A204.1 (cell line): Measurements from ENCODE around the gene SMIM21.

Source experiments
- FAIRE-seq: peaks from 2 replicates; lab custom pipeline; 2012; peaks lifted over from hg19 to GRCh38; lab: Jason Lieb, UNC

Gene SMIM21

DNA sequence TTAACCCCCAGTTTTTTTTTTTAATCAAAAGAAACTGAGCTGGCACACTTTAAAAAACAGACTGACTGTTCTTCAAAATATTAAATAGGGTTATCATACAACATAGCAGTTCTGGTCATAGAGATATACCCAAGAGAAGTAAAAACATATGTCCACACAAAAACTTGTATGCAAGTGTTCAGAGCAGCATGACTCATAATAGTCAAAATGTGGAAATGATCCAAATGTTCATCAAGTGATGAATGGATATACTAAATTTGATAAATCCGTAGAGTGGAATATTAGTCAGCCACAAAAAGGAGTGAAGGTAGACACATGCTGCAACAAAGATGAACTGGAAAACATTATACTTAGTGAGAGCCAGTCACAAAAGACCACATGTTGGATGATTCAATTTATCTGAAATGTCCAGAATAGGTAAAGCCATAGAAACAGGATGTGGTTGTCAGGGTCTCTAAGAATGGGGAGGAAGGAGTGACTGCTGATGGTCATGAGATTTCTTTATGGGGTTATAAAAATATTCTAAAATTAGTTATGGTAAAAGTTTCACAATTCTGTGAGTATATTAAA lies 5.1 kb downstream of the SMIM21 start:
- no peak for FAIRE-seq

- FAIRE-seq: no peak
Measured at GRCh38 chr18:75421656-75422055, 5.8 kb downstream of the SMIM21 start.

DNA sequence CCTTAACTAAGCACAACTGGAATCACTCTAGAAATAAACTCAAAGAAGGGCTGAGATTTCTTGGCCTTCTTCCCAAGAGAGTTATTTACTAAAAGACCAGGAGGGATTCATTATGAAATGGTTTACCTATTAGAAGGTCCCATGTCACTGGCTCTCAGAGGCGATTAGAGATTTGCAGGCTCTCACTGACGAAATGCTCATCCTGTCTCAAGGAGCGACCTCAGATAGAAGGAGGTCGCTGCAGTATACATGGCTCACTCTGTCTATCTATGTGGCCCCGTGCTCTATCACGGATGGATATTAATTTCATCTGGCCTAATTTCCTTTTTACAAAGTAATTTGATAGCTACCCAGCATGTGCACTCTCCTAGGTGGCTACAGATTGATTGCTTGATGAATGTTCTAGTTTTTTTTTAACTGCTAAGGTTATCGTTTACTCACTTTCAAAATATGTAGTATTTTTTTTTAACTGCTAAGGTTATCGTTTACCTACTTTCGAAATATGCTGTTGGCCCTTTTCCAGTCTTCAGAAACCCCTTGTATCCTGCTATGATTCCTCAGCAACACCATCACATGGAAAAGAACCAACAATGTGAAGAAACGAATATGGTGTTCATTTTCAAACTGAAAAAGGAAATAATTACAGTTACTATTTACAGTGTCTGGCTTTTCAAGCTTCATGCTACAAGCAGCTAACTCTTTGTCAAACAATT lies 9.1 kb downstream of the SMIM21 start:
- no peak for FAIRE-seq

DNA sequence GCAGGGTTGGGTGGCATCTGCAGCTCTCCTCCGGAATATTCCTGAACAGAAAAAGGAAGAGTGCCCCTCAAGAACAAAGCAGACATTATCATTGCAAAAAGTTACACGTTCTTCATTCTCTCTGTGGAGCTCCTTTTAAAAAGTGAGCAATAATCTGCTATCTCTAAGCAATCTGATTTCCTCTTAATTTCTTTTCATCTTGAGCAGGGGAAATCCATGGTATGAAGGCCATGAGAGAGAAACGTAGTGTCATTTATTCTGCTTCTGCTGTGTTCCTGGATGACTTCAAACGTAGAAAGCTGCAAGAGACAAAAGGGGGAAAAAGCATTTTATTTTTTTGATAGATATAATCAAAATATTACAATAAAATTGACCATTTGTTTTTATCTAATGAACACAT lies 16.9 kb downstream of the SMIM21 start:
- no peak for FAIRE-seq

GRCh38 chr18:75409806-75410205 lies 17.7 kb downstream of the SMIM21 start:
- FAIRE-seq: no peak

DNA sequence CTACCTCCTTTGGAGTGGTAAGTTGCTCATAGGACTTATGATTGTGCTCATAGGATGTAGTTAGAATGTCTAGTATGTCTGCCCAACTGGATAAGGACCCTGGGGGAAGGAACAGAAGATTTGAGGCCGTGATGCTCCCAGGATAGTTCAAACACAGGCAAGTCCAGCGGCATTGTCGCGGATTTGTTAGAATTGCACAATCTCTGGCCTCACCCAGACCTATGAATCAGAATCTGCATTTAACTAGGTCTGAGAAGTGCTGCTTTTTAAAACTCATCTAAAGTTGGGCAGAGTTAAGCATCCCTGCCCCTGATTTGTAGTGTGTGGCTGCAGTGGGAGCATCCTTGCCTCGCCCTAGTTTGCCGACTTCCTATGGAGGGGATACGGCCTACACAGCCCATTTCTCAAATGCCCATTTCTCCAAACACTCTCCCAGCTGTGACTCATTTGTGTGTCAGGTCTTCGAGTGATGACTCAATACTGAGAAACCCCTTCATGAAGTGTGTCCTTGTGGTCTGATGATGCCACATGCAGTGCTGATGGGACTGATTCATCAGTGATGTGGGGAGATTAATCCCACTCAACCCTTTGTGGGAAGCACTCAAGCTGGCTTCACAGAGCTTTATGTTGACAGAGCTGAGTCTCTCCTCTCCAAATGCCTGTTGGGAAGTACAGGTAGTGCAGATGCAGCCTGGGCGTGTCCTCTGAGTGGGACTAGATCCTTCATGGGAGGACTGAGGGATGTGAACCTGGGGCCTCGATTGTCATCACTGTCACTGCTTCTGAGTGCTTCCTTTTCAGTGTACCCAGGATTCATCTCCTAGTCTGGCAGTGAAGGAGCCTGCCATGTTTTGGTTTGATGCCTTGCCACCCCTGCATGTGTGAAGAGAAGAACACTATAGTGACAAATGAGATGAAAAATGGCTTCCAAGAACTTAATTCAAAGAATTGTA lies 18.7 kb downstream of the SMIM21 start:
- no peak for FAIRE-seq

DNA sequence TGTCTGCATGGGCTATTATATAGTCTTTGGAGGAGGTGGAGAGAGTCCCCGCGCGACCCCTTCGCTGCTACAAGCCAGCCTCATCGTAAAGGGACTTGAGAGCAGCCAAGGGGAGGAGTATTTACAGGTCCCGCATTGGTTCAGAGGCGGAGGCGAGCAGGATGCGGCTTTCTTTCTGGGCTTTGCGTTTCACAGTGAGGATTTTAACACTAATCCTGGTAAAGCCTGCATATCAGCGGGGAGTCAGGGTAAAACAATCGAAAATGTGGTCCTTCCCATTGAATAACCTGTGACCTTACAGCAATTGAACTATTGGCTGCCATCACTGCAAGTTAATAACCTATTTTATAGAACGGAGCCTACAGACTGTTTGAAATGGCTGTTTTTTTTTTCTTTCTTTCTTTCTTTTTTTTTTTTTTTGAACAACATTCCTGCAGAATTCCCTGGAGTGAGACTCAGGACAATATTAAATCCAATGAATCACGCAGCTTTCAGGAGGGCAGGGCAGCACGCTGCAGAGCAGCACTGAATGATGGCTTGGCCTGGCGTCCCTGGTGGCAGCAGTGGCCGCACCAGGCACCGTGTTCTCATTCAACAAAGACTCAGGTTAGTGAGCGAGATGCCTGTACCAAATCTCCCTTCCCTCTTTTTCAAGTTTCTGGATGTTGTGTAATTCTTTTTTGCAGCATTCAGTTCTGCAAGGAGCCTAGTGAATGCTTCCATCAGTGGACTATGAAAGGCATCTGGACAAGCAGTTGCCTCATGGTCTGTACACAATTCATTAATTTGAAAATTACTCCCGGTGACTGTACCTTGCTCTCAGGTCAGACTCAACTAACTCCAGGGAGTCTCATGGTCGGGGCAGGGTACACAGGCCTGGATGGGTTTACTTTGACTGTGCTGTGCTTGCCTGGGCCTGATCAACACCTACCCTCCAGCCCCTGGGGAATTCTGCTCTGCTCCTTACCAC lies 19.8 kb downstream of the SMIM21 start:
- no peak for FAIRE-seq

DNA sequence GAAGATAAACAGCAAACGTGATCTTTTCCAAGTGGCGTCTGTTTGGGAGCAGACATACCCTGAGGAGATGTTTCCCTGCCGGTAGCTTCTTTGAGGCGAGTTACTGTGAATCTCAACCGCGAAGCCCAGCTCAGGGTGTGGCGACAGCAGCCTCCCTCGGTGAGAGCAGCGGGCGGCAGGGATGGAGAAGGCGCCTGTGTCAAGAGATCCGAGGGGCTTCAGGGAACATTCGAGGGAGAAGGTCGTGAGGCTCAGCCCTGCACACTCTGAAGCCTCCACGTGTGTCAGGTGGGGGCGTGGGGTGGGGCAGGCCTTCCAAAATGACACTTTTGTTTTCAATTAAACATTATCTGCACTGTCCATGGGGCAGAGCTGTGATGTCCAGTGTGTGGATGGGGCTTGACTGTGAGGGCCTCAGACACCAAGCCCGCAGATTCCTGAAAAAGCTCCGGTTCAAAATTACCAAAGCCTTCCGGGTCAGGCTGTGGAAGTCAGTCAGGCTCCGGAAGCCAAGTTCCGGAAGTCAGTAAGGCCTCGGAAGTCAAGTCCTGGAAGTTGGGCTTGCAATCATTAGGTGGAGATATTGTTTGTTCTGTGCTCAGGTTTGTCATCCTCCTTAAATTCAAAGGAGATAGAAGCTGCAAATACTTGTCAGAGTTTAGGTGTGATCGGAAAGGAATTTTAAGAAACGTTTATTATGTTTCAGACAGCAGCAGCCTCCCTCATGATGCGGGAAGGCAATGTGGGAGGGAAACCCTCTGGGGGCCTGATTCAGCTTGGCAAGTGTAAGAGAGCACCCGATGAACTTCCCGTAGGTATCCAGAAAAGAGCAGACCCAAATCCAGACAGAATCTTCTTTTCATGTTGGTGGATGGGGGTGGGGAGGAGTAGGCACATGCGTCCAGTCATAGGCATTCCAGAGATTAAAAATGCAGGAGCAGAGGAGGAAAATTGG lies 20.7 kb downstream of the SMIM21 start:
- FAIRE-seq: no peak

- FAIRE-seq: no peak
Measured at GRCh38 chr18:75405351-75405750, 22.2 kb downstream of the SMIM21 start.

GRCh38 chr18:75400366-75400765 lies 27.1 kb downstream of the SMIM21 start:
- FAIRE-seq: no peak

DNA sequence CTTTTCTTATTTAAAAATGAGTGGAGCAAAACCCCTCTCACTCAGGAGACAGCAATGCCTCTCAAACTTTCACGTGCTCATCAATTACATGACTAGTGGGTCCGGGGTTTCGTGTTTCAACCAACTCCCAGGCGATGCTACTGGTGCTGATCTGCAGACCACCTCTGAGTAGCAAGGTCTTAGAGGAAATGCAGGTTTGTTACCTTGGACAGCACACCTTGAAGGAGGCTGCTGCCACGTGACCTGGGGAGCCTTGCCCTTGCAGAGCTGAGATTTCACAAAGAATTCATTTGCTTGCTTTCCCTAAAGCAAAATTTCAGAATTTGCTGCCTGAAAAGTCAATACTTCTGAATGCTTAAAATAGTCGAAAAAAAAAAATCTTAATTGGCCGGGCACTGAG lies 32.4 kb downstream of the SMIM21 start:
- no peak for FAIRE-seq

- FAIRE-seq: no peak
Measured at GRCh38 chr18:75393721-75394120, 33.8 kb downstream of the SMIM21 start.

DNA sequence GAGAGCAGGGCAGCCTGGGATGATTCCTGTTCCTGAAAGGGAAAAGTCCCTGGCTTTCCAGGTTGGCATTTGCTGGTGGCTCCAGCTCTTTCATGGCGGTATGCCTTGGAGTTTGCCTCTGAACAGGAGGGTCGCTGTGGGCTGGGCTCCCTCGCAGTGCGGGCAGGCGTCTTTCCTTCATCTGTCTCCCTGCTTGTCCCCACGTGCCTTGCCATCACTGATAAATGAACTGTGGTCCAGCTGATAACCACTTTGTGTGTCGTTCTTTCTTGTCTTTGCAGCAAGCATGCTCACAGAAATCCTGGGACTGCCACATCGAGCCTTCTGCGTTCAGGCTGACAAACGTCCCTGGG lies 35.3 kb downstream of the SMIM21 start:
- FAIRE-seq: no peak

GRCh38 chr18:75391279-75392225 lies 36.0 kb downstream of the SMIM21 start:
- no peak for FAIRE-seq

GRCh38 chr18:75390854-75391253 lies 36.6 kb downstream of the SMIM21 start:
- FAIRE-seq: no peak

GRCh38 chr18:75384144-75384543 lies 43.4 kb downstream of the SMIM21 start:
- FAIRE-seq: no peak

- FAIRE-seq: no peak
Measured at GRCh38 chr18:75378376-75379315, 48.9 kb downstream of the SMIM21 start.

- FAIRE-seq: no peak
Measured at GRCh38 chr18:75377926-75378325, 49.6 kb downstream of the SMIM21 start.

GRCh38 chr18:75377258-75377657 lies 50.2 kb downstream of the SMIM21 start:
- no peak for FAIRE-seq
